ENCODE data around the gene IL4. TPM values are rescaled to one million over a fixed set of nuclear protein-coding genes. Genes with fewer than 3 reads are reported as not detected.

The IL4 gene
- total and polyA plus RNA-seq, 9 of the 15 experiments (the other 6 are each of a cell fraction or from before 2014, with no cell fraction given), result 0.22 to 0.62 TPM; not detected in 7

DNA sequence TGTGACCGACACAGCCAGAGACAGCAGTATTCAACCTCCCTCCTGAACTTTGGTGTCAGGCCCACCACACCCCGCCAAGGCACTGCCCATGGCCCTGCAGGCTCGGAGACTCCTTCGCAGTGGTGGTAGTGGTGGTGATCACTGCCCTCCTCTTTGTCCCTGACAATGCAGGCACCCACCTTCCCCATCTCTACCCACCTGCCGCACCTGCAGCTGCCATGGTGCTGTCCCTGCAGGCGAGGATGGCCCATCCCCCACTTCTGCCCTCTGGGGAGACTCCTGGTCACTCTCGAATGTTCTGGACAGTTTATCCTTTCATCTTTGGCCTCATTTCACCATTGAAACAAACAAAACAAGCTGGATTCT lies 4.4 kb upstream of the IL4 start:
- in situ Hi-C loops (cut with MboI), result no loop called here
- TF ChIP-seq, protein P1, sequence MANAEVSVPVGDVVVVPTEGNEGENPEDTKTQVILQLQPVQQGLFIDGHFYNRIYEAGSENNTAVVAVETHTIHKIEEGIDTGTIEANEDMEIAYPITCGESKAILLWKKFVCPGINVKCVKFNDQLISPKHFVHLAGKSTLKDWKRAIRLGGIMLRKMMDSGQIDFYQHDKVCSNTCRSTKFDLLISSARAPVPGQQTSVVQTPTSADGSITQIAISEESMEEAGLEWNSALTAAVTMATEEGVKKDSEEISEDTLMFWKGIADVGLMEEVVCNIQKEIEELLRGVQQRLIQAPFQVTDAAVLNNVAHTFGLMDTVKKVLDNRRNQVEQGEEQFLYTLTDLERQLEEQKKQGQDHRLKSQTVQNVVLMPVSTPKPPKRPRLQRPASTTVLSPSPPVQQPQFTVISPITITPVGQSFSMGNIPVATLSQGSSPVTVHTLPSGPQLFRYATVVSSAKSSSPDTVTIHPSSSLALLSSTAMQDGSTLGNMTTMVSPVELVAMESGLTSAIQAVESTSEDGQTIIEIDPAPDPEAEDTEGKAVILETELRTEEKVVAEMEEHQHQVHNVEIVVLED (CRISPR knock-in tag; IDR thresholded peaks at IDR 0.05), result no peak
- TF ChIP-seq ASH1L (IDR thresholded peaks at IDR 0.05; ENCODE audit: borderline replicate concordance, low read depth, partially characterized antibody), result no peak
- TF ChIP-seq BCLAF1 (IDR thresholded peaks at IDR 0.05; ENCODE audit: borderline replicate concordance in 1 of 2, control insufficient read depth in 1 of 2, low read depth in 2 of 2, low read length in 1 of 2), result no peak
- no peak for TF ChIP-seq ZNF830 (CRISPR knock-in tag; IDR thresholded peaks at IDR 0.05)
- no peak for TF ChIP-seq MCM7 (IDR thresholded peaks at IDR 0.05)
- TF ChIP-seq, protein P2, sequence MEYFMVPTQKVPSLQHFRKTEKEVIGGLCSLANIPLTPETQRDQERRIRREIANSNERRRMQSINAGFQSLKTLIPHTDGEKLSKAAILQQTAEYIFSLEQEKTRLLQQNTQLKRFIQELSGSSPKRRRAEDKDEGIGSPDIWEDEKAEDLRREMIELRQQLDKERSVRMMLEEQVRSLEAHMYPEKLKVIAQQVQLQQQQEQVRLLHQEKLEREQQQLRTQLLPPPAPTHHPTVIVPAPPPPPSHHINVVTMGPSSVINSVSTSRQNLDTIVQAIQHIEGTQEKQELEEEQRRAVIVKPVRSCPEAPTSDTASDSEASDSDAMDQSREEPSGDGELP (CRISPR knock-in tag; IDR thresholded peaks at IDR 0.05; ENCODE audit: borderline replicate concordance), result no peak
- TF ChIP-seq HIVEP1 (CRISPR knock-in tag; IDR thresholded peaks at IDR 0.05), result no peak
- no peak for TF ChIP-seq ELK1 (CRISPR knock-in tag; IDR thresholded peaks at IDR 0.05)
- no peak for TF ChIP-seq ZNF589 (CRISPR knock-in tag; IDR thresholded peaks at IDR 0.05; ENCODE audit: low read depth)
- TF ChIP-seq, protein P3, sequence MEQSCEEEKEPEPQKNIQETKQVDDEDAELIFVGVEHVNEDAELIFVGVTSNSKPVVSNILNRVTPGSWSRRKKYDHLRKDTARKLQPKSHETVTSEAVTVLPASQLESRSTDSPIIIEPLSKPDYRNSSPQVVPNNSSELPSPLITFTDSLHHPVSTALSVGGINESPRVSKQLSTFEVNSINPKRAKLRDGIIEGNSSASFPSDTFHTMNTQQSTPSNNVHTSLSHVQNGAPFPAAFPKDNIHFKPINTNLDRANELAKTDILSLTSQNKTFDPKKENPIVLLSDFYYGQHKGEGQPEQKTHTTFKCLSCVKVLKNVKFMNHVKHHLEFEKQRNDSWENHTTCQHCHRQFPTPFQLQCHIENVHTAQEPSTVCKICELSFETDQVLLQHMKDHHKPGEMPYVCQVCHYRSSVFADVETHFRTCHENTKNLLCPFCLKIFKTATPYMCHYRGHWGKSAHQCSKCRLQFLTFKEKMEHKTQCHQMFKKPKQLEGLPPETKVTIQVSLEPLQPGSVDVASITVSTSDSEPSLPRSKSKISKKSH (CRISPR knock-in tag; IDR thresholded peaks at IDR 0.05), result no peak
- TF ChIP-seq NFATC3 (IDR thresholded peaks at IDR 0.05), result no peak
- TF ChIP-seq SP2 (IDR thresholded peaks at IDR 0.05; ENCODE audit: extremely low read depth, low read depth, low read length, poor library complexity, severe bottlenecking), result no peak
- TF ChIP-seq ZNF197 (CRISPR knock-in tag; IDR thresholded peaks at IDR 0.05; ENCODE audit: low read depth), result no peak

More for the DNA sequence above, 4.4 kb upstream of the IL4 start:
- Histone ChIP-seq H3K27ac (ENCODE audit: extremely low read depth, low read depth, low read length) (no peak overlapping the region; the same call in 2 of the 3 replicates), H4K20me1 (replicated peaks; ENCODE audit: control insufficient read depth, insufficient read depth, low read length) (no peaks in the 10 kb centered on the region), H3K9me3 (replicated peaks; ENCODE audit: control insufficient read depth, insufficient read depth, low read depth, low read length) (no peaks in the 10 kb centered on the region), H3K4me1 (replicated peaks in 1 of 2; ENCODE audit: control insufficient read depth in 2 of 2, insufficient read depth in 2 of 2, low read length in 2 of 2) (peaks cover 50 to 51% of the 10 kb centered on the region in 2 experiments), H3K4me3 (no peak overlapping the region), H2AFZ (ENCODE audit: low read depth, low read length) (0 out of 2 replicates have a peak overlapping the region, but pooled peaks have one; percentile 14), H3K9ac (ENCODE audit: insufficient read depth in 1 of 2, low read depth in 2 of 2, low read length in 2 of 2) (peak overlapping the region in 1 of 2 experiments; percentile 28; a peak in 1 of 4 replicates), H3K9me1 (ENCODE audit: control insufficient read depth, insufficient read depth, low read length) (no peaks in the 10 kb centered on the region), H3K36me3 (ENCODE audit: control insufficient read depth, insufficient read depth, low read length) (no peaks in the 10 kb centered on the region), H3K27me3 (ENCODE audit: control insufficient read depth in 2 of 2, insufficient read depth in 2 of 2, low read length in 2 of 2) (no peaks in the 10 kb centered on the region), H3K4me2 (ENCODE audit: insufficient read depth, low read length) (no peak overlapping the region), H3K79me2 (ENCODE audit: control insufficient read depth, insufficient read depth, low read length) (no peaks in the 10 kb centered on the region)
- no peak for FAIRE-seq
- CTCF ChIA-PET (ENCODE audit: low intra/inter-chr PET ratio), result no interaction called here
- POLR2A ChIA-PET, result interaction anchor here (0.7 to 1.0 kb wide), 3 partner anchors 8 to 383 kb away, joined by 3 to 4 read pairs (median 4); partner anchors contain the start of gene HSPA4
- no peak for DNase-seq (ENCODE audit: extremely low read depth in 1 of 4, low spot score in 3 of 4)
- no peak for ATAC-seq
- intact Hi-C loops (cut with micrococcal nuclease), result no loop called here
- BruUV-seq (replicated peaks), result no TSS peak
- WGBS (ENCODE audit: insufficient coverage, low coverage, missing lambda C conversion rate), result 76% methylated on average over 7 of the region's 7 CpGs

Data from K562 (cell line).